GM12878 (cell line): ENCODE measurements around the gene SLC17A7.

Experiments
- BRCA1 ChIP-seq: IDR thresholded peaks from 2 replicates; pipeline ENCODE4 v1.6.1; 2011; ENCODE audit warnings: low read depth, low read length, improper control_type of control experiment
- CBX3 ChIP-seq: fragments of 200-600 bp; sonication (generic); IDR thresholded peaks from 2 replicates; pipeline ENCODE4 v1.6.1; 2016; ENCODE audit warnings: low read depth, borderline replicate concordance
- CHD2 ChIP-seq: IDR thresholded peaks from 2 replicates; pipeline ENCODE4 v1.6.1; 2011; ENCODE audit warnings: low read depth, low read length, improper control_type of control experiment, borderline replicate concordance
- CTCF ChIP-seq, 3 experiments: IDR thresholded peaks in 2 of 3; conservative IDR thresholded peaks in 1 of 3; 2 replicates each; pipeline ENCODE4 v1.5.1; 2011; ENCODE audit warnings: low read depth in 3 of 3, low read length in 3 of 3, mild to moderate bottlenecking in 3 of 3, control low read depth in 2 of 3, moderate library complexity in 2 of 3, inconsistent platforms in 1 of 3, mixed read lengths in 1 of 3; ENCODE audit not compliant: control insufficient read depth in 2 of 3, insufficient read depth in 1 of 3; ENCODE audit errors: extremely low read depth in 1 of 3
- DPF2 ChIP-seq: fragments of 450-650 bp; IDR thresholded peaks from 2 replicates; pipeline ENCODE4 v1.6.1; 2017; ENCODE audit warnings: mild to moderate bottlenecking
- NR2C2 ChIP-seq: IDR thresholded peaks from 2 replicates; pipeline ENCODE4 v1.6.1; 2011; ENCODE audit warnings: borderline replicate concordance, low read depth; ENCODE audit not compliant: control insufficient read depth, insufficient read length
- POLR2A ChIP-seq: IDR thresholded peaks from 2 replicates; pipeline ENCODE4 v1.6.1; 2011; ENCODE audit warnings: low read depth, mild to moderate bottlenecking, low read length
- RAD21 ChIP-seq: IDR thresholded peaks from 2 replicates; pipeline ENCODE4 v1.6.1; 2011; ENCODE audit warnings: mild to moderate bottlenecking, low read depth, low read length, moderate library complexity; ENCODE audit not compliant: insufficient read depth
- RFX5 ChIP-seq: IDR thresholded peaks from 2 replicates; pipeline ENCODE4 v1.6.1; 2011; ENCODE audit warnings: low read depth, low read length, improper control_type of control experiment
- TAF1 ChIP-seq: IDR thresholded peaks from 2 replicates; pipeline ENCODE4 v1.6.1; 2011; ENCODE audit warnings: mild to moderate bottlenecking, low read depth, low read length, borderline replicate concordance
- TBL1XR1 ChIP-seq: IDR thresholded peaks from 2 replicates; pipeline ENCODE4 v1.6.1; 2012; ENCODE audit warnings: low read depth, low read length, improper control_type of control experiment
- TCF7 ChIP-seq: IDR thresholded peaks from 2 replicates; pipeline ENCODE4 v1.6.1; 2014; ENCODE audit warnings: antibody characterized with exemption, borderline replicate concordance
- USF2 ChIP-seq: IDR thresholded peaks from 2 replicates; pipeline ENCODE4 v1.6.1; 2011; ENCODE audit warnings: low read depth, low read length, improper control_type of control experiment, borderline replicate concordance
- TF ChIP-seq, protein P1 (sequence below): fragments of 450-650 bp; IDR thresholded peaks from 2 replicates; pipeline ENCODE4 v1.6.1; 2016; ENCODE audit warnings: mild to moderate bottlenecking

DNA sequence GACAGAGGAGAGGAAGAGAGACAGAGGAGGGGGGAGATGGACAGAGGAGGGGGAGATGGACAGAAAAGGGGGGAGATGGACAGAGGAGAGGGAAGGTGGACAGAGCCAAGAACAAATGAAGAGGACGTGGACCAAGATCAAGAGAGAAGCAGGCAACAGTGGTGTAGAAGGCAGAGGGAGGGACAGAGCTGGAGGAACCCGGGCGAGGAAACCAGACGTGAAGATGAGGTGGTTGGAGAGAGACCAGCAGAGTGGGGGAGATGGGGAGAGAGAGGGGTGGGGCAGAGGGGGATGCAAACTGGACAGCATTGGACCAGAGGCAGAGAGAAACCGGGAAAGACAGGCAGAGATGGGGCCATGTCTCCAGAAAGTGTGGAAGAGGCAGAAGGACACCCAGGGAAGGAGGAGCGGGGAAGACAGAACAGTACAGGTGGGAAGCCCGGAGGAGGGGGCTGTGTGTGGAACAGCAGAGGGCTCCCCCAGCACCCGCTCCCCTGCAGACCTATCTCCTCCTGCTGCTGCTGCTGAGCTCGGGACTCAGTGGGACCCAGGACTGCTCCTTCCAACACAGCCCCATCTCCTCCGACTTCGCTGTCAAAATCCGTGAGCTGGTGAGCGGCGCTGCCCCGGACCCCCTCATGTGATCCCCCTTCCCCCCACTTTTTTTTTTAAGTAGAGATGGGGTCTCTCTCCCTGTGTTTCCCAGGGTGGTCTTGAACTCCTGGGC lies 34.0 kb upstream of the SLC17A7 start:
- TF ChIP-seq NR2C2: no peak
- TF ChIP-seq POLR2A: no peak
- TF ChIP-seq TAF1: no peak
- TF ChIP-seq TBL1XR1: no peak
- no peak for TF ChIP-seq RFX5
- TF ChIP-seq CTCF (IDR thresholded peaks at IDR 0.05 in 2 of 3, conservative IDR thresholded peaks at IDR 0.05 in 1 of 3; ENCODE audit: control insufficient read depth in 2 of 3, extremely low read depth in 1 of 3, insufficient read depth in 1 of 3, low read depth in 3 of 3, low read length in 3 of 3): no peak
- no peak for TF ChIP-seq DPF2
- TF ChIP-seq CBX3: no peak
- TF ChIP-seq, protein P1, sequence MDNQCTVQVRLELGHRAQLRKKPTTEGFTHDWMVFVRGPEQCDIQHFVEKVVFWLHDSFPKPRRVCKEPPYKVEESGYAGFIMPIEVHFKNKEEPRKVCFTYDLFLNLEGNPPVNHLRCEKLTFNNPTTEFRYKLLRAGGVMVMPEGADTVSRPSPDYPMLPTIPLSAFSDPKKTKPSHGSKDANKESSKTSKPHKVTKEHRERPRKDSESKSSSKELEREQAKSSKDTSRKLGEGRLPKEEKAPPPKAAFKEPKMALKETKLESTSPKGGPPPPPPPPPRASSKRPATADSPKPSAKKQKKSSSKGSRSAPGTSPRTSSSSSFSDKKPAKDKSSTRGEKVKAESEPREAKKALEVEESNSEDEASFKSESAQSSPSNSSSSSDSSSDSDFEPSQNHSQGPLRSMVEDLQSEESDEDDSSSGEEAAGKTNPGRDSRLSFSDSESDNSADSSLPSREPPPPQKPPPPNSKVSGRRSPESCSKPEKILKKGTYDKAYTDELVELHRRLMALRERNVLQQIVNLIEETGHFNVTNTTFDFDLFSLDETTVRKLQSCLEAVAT: no peak
- TF ChIP-seq BRCA1: no peak
- no peak for TF ChIP-seq USF2
- TF ChIP-seq TCF7: no peak
- TF ChIP-seq CHD2: no peak
- no peak for TF ChIP-seq RAD21
